Activated CD4-positive, alpha-beta T cell treated with anti-CD3 and anti-CD28 coated beads, Interleukin-10, Interleukin-2, amounts not matched to agents 100 ng/mL and 50 ng/mL, durations not matched to agents 16 hours and 8 hours (primary cell): ENCODE results near the gene PTBP1.
"Not testable (repeated sequence)": the region's sequence is repeated elsewhere in the genome, so short reads cannot be mapped to it uniquely, and the experiment has no call there.

ENCODE experiments used
- DNase-seq: peaks from one replicate; pipeline ENCODE4 v3.0.0-alpha.2; 2020

The PTBP1 gene

DNA sequence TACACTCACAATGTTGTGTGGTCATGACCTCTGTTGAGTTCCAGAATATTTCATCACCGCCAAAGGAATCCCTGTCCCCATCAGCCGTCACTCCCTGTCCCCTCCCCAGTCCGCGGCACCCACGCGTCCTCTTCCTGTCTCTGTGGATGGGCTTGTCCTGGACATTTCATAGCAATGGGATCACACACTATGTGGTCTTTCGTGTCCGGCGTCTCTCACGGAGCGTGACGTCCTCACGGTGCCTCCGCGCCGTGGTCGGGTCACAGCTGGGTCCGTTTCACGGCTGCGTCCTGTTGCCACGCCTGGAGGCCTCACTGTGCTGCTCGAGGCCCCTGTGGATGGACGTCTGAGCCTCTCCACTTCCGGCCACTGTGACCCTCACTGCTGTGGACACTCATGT, 37.0 kb downstream of the PTBP1 start:
- DNase-seq: no peak

DNA sequence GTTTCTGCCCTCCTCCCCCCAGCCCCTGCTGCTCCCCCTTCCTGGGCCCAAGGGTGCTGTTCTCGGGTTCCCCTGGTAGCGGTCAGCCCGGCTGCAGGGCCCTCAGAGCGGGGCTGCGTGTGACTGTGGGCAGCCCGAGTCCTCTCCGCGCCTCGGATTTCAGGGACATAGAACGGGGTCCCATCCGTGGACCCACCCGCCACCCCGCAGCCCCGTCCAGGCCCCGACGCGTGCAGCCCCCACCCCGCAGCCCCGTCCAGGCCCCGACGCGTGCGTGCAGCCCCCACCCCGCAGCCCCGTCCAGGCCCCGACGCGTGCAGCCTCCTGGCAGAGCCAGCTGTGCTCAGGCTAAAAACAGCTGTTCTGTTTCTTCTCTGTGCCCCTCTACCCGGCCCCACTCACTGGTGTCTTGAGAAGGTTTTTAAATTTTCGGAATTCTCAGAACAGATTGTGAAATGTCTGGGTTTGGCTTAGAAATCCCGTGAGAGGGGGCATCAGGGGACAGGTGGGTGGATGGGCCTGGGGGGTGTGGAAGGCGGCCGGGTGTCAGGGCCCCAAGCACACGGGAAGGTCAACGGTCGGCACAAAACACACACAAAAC, 38.1 kb downstream of the PTBP1 start:
- no peak for DNase-seq

DNA sequence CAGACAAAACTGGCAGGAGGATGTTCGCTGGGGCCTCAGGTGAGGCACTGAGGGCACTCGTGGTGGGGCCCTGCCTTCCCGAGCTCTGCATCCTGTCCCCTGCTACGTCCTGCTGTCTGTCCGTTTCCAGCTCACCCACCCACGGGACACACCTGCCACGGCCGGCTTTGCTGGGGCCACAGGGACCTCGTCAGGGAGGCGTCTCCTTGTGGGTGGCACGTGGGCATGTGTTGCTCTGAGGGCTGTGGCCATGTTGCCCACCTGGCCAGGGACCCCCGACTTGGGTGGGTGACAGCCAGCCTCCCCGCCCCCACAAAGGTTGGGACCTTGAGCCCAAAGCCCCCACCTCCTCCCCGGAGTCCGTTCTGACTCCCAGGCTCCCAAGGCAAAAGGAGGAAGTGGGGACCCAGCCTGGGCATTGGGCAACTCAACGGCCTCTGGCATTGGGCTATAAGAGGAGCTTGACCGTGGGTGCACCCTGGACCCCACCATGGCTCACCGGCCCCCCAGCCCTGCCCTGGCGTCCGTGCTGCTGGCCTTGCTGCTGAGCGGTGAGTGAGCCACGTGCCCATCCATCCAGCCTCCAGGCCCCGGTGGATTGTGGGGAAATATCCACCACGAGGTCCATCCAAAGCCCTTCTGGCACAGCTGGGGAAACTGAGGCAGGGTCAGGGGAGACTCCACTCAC, 43.4 kb downstream of the PTBP1 start, which contains the start of gene PRTN3:
Gene PRTN3, plus strand, starts transcription at position 481 of the 688 bp plus-strand sequence. Its CDS starts 10 bp downstream, at position 491.
- no peak for DNase-seq

DNA sequence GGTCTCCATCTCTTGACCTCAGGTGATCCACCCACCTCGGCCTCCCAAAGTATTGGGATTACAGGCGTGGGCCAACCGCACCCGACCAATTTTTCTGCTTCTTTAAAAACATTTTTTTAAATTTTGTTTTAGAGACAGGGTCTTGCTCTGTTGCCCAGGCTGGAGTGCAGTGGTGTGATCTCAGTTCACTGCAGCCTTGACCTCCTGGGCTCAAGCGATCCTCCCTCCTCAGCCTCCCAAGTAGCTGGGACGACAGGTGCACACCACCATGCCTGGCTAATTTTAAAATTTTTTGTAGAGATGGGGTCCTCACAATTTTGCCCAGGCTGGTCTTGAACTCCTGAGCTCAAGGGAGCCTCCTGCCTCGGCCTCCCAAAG, 45.5 kb downstream of the PTBP1 start:
- DNase-seq: not testable (repeated sequence)

DNA sequence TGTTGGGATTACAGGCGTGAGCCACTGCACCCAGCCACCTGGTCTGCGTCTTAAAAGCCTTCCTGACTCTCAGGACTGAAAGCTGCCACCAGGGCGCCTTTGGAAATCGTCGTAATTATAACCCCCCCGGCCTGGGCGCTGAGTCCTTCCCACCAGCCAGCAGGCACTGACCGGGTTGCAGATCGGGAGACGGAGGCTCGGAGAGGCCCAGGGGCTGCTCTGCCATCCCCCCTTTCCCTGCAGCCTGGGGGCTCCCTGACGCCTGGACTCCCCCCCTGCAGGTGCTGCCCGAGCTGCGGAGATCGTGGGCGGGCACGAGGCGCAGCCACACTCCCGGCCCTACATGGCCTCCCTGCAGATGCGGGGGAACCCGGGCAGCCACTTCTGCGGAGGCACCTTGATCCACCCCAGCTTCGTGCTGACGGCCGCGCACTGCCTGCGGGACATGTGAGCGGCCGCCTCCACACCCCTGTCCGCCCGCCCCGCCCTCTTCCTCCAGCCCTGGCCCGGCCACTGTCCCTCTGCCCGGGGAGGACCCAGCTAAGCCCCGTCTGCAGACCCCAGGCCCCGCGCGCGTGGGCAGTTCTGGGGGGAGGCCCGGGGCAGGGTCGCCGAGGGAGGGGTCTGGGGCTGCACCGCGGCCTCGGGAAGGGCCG, 46.1 kb downstream of the PTBP1 start:
- no peak for DNase-seq

DNA sequence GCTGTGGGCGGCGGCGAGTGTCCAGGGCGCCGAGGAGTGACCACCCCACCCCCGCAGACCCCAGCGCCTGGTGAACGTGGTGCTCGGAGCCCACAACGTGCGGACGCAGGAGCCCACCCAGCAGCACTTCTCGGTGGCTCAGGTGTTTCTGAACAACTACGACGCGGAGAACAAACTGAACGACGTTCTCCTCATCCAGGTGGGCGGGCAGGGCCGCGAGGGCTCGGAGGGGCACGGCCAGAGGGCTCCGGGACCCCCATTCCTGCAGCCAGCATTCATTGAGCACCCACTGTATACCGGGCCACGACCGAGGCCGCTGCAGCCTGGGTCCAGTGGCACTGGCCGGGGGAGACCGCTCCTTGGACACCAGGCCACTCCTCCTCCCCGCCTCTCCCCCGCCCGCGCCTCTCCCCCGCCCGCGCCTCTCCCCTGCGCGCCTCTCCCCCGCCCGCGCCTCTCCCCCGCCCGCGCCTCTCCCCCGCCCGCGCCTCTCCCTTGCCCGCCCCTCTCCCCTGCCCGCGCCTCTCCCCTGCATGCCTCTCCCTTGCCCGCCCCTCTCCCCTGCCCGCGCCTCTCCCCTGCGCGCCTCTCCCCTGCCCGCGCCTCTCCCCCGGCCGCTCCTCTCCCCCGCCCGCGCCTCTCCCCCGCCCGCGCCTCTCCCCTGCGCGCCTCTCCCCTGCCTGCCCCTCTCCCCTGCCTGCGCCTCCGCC, 46.7 kb downstream of the PTBP1 start:
- no peak for DNase-seq

DNA sequence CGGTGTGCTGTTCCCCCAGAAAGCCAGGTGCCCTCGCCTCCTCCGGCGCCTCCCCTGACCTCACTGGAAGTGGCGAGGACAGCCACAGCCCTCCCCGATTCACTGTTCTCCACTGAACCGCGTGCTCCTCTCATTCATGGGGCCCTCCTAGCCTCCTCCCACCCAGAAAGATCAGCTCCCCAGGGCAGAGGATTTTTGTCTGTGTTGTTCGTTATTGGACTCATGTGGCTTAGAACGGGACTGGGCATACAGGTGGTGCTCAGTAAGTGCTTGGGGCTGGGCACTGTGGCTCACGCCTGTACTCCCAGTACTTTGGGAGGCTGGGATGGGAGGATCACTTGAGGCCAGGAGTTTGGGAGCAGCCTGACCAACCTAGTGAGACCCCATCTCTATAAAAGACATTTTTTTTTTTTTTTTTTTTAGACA, 47.3 kb downstream of the PTBP1 start:
- DNase-seq: no peak

DNA sequence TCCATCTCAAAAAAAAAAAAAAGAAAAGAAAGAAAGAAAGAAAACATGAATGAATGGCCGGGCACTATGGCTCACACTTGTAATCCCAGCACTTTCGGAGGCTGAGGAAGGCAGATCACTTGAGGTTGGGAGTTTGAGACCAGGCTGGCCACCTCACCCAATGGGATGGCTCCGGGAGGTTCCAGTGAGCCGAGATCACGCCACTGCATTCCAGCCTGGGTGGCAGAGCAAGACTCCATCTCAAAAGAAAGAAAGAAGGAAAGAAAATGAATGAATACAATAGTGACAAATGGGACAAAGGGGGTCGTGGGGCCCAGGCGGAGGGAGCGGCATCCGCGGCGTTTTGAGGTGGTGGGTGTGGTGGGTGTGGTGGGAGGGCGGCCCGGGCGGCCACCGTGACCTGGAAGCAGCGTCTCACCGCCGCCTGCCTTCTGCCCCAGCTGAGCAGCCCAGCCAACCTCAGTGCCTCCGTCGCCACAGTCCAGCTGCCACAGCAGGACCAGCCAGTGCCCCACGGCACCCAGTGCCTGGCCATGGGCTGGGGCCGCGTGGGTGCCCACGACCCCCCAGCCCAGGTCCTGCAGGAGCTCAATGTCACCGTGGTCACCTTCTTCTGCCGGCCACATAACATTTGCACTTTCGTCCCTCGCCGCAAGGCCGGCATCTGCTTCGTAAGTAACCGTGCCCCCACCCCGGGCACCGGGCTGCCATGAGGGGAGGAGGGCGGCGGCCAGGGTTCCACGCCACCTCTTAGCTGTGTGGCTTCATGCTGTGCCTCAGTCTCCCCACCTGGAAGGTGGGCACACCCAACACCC, 48.7 kb downstream of the PTBP1 start:
- no peak for DNase-seq

DNA sequence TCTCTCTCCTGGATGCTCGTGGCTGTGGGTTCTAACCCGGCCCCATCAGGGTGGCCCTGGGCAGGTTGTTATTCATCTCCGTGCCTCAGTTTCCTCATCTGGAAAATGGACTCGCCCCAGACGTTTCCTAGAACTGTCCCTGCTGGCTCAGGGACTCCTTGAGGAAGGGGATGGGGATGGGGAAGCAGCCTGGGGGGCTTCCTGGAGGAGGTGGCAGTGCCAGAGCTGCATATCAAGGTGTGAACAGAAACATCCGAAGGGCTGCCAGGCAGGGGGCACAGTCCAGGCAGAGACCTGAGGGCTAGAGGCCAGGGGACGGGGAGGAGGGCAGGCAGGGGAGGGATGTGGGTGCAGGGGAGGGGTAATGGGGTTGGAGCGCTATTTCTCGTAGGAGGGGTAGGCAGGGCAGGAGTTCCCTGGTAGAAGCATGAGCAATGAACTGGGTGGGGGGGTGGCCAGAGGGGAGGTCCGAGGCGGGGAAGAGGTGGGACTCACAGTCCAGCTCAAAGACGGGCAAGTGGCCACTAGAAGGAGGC, 51.2 kb downstream of the PTBP1 start:
- no peak for DNase-seq

DNA sequence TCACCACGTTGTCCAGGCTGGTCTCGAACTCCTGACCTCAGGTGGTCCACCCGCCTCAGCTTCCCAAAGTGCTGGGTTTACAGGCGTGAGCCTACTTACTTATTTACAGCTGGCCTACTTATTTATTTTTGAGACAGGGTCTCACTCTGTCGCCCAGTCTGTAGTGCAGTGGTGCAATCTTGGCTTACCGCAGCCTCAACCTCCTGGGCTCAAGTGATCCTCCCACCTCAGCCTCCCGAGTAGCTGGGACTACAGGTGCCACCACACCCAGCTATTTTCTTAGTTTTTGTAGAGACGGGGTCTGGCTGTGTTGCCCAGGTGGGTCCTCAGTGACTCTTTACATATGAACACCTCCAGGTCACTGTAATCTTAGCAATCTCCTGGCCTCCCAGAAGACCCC, 51.9 kb downstream of the PTBP1 start:
- not testable (repeated sequence) for DNase-seq

DNA sequence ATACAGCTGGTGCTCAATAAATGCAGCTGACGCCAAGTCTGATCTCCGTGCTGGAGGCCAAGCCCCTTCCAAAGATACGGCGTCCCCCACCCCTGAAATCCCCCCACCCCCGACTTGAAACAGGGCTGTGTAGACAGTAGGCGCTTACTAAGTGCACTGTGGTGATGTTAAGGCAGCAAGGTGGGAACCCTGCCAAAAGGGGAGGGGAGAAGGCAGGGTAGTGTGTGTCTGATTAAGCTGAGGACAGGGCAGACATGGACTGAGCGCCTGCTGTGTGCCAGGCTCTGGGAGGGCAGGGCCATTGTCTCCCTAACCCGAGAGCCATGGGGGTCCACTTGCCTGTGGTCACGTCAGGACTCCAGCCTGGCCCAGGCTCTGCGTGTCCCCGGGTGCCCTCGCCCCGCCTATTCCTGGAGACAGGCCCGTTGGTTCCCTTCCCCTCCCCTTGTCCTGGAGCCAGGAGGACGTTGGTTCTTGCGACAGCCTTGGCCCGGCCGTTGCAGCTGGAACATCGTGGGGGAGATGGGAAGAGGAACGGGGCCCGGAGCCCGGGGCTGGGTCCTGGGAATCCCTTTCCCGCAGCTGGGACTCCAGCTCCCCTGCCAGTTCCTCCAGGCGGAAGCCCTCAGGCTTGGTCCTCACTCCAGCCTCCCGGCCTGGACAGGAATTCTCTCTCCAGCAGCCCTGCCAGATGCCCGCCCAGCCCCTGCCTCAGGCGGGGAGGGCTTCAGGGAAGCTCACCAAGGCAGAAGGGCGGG, 53.1 kb downstream of the PTBP1 start:
- no peak for DNase-seq

DNA sequence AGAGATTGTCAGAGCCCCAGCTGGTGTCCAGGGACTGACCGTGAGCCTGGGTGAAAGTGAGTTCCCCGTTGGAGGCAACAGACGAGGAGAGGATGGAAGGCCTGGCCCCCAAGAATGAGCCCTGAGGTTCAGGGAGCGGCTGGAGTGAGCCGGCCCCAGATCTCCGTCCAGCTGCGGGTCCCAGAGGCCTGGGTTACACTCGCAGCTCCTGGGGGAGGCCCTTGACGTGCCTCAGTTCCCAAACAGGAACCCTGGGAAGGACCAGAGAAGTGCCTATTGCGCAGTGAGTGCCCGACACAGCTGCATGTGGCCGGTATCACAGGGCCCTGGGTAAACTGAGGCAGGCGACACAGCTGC, 53.7 kb downstream of the PTBP1 start:
- DNase-seq: no peak

DNA sequence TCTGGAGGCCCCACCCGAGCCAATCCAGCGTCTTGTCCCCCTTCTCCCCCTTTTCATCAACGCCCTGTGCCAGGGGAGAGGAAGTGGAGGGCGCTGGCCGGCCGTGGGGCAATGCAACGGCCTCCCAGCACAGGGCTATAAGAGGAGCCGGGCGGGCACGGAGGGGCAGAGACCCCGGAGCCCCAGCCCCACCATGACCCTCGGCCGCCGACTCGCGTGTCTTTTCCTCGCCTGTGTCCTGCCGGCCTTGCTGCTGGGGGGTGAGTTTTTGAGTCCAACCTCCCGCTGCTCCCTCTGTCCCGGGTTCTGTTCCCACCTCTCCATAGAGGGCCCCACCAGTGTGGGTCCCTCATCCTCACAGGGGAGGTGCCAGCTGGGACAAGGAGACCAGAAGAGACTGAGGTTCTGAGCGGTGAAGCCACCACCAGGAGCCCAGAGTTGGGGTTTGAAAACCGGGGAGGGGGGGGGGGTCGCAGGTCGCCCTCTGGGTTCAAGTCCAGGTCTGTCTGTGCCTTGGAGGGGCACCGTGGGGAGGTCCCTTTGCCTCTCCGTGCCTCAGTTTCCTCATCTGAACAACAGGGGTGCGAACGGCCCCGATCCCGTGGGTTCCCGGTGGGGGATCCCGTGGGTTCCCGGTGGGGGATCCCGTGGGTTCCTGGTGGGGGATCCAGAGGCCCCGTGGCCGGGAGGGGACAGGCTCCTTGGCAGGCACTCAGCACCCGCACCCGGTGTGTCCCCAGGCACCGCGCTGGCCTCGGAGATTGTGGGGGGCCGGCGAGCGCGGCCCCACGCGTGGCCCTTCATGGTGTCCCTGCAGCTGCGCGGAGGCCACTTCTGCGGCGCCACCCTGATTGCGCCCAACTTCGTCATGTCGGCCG, 55.1 kb downstream of the PTBP1 start, which contains the start of gene ELANE:
Gene ELANE, plus strand, starts transcription at position 168 of the 878 bp plus-strand sequence. Its CDS starts 26 bp downstream, at position 194.
- DNase-seq: no peak

DNA sequence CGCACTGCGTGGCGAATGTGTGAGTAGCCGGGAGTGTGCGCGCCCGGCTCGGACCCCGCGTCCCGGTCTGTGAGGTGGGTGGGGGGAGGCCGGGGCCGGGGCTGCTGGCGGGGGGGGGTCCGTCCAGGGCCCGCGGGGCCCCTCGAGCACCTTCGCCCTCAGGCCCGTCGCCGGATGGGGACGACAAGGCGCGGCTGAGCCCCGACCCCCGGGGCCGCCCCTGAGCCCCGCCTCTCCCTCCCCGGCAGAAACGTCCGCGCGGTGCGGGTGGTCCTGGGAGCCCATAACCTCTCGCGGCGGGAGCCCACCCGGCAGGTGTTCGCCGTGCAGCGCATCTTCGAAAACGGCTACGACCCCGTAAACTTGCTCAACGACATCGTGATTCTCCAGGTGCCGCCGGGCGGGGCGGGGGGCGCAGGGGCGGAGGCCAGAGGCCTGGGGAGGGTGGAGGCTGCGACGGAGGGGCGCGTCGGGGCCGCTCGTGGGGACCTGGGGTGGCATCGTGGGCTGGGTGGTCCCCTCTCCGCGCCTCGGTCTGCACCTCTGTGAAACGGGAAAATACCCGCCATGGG, 55.8 kb downstream of the PTBP1 start:
- no peak for DNase-seq

DNA sequence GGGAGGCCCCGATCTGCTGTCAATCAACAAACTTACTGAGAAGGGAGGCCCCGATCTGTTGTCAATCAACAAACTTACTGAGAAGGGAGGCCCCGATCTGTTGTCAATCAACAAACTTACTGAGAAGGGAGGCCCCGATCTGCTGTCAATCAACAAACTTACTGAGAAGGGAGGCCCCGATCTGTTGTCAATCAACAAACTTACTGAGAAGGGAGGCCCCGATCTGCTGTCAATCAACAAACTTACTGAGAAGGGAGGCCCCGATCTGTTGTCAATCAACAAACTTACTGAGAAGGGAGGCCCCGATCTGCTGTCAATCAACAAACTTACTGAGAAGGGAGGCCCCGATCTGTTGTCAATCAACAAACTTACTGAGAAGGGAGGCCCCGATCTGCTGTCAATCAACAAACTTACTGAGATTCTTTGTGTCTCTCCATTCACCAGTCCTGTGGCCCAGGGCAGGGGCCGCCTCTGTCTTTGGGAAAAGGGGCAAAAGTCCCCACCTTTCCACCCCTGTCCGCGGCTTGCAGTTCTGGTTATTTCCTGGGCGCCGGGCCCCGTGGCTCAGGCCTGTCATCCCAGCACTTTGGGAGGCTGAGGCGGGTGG, 56.5 kb downstream of the PTBP1 start:
- DNase-seq: not testable (repeated sequence)

DNA sequence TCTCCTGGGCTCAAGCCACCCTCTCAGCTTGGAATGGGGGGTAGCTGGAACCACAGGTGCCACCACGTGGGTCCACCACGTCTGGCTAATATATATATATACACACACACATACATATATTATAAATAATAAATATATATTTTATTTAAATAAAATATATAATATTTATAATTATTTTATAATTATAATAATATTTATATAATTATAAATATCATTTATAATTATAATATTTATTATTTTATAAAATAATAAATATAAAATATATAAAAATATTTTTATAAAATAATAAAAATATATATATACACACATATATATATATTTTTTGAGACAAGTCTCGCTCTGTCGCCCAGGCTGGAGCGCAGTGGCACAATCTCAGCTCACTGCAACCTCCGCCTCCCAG, 57.3 kb downstream of the PTBP1 start:
- DNase-seq: no peak

DNA sequence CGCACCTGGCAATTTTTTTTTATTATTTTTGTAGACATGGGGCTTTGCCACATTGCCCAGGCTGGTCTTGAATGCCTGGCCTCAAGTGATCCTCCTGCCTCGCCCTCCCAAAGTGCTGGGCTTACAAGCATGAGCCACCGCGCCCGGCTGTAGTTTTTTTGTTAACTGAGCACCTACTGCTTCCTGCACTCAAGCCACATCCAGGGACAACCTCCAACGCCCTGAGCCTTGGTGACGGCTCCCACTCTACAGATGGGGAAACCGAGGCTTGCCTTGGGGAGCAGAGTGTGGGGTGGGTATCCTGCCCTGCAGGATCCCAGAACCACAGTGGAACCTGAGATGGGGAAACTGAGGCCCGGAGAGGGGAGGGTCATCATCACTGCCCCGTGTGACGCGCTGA, 57.9 kb downstream of the PTBP1 start:
- no peak for DNase-seq

DNA sequence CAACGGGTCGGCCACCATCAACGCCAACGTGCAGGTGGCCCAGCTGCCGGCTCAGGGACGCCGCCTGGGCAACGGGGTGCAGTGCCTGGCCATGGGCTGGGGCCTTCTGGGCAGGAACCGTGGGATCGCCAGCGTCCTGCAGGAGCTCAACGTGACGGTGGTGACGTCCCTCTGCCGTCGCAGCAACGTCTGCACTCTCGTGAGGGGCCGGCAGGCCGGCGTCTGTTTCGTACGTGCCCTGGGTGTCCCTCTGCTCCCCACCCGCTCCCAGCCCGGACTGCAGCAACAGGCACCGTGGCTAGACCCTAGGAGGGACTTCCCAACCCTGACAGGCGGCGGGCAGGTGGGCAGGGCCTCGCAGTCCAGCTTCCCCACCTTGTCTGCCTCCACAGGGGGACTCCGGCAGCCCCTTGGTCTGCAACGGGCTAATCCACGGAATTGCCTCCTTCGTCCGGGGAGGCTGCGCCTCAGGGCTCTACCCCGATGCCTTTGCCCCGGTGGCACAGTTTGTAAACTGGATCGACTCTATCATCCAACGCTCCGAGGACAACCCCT, 58.4 kb downstream of the PTBP1 start:
- no peak for DNase-seq

DNA sequence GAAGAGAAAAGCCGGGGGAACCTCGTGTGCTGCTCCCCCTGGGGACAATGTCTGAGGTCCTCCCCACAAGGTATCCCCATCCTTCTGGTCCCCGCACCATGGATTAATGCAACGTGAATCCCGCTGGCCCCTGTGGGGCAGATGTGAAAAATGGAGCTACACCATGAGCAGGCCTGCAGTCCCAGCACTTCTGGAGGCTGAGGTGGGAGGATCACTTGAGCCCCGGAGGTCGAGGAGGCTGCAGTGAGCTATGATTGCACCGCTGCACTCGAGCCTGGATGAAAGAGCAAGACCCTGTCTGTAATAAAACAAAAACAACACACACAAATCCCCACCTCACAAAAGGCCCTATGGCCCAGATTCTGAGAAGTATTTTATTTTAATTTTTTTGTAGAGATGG, 61.0 kb downstream of the PTBP1 start:
- no peak for DNase-seq
